Activated naive CD8-positive, alpha-beta T cell treated with anti-CD3 and anti-CD28 coated beads, Interleukin-2, amount 50 U/mL, for 16 hours (primary cell): ENCODE measurements around the gene CACNG8.
"Not testable (repeated sequence)": the region's sequence is repeated elsewhere in the genome, so short reads cannot be mapped to it uniquely, and the experiment has no call there.

ENCODE experiments used
- DNase-seq: peaks from one replicate; pipeline ENCODE4 v3.0.0-alpha.2; 2020; ENCODE audit warnings: low read depth, low spot score

CACNG8 gene

GRCh38 chr19:53962887-53963431, at the start of gene CACNG8:
Gene CACNG8 (plus strand): TSS chr19:53962937.
- no peak for DNase-seq

DNA sequence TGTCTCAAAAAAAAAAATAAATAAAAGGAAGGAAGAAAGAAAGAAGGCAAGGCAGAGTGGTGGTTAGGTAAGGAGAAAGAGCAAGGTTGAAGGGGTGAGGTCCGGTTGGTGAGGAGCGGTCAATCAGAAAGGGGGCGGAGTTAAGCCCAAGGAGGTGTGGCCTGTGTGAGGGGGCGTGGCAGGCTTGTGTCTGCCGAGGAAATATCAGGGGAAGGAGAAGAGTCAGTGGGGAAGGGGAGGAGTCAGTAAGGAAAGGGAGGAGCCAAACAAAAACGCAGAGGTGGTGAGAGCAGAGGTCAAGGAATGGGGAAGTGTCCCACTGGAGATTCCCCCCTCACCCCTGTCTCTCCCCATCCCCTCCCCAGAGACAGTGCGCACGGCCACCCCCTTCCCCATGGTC, 47.7 kb upstream of the CACNG8 start:
- no peak for DNase-seq

GRCh38 chr19:53916004-53916403, 46.7 kb upstream of the CACNG8 start:
- no peak for DNase-seq

- DNase-seq: no peak
Measured at GRCh38 chr19:53917356-53917755, 45.4 kb upstream of the CACNG8 start.

GRCh38 chr19:53927739-53928138, 35.0 kb upstream of the CACNG8 start:
- no peak for DNase-seq

DNA sequence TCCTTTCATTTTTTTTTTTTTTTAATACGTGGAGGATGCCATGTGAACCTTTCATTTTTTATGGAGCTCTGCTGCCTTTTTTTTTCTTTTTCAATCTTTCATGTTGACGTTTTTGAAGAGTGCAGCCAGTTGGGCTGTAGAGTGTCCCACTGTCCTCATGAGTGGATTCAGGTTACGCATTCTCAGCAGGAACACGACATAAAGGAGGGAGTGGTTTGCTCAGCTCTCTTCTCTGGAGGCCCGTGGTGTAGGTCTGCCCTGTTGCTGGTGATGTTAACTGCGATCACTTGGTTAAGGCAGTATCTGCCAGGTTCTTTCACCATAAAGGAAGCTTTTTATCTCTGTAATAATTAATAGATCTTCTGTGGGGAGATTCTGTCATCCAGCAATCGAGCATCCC, 26.7 kb upstream of the CACNG8 start:
- DNase-seq: no peak

DNA sequence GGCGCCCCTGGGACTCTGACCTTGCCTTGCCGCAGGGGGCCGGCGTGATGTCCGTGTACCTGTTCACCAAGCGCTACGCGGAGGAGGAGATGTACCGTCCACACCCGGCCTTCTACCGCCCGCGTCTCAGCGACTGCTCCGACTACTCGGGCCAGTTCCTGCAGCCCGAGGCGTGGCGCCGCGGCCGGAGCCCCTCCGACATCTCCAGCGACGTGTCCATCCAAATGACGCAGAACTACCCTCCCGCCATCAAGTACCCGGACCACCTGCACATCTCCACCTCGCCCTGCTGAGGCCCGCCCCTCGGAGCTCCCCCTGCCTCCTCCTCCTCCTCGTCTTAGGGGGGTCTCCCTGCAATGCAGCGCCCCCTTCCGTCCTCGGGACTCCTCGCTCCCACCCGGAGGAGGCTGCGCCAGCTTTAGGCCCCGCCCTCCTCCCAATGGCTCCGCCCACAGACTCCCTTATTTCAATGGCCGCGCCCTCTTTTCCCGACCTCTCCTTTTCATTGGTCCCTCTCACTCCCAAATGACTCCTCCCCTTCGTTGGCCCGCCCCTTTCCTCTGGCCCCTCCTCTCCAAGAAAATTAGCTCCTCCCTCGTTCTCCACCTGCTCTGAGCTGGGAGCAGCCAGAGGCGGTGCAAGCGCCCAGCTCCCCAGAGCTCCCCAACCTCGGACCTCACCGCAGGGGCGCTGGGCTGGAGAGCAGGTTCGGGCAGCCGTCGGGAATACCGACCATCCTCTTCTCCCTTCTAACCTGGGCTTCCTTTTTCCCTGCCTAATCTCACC, 20.5 kb upstream of the CACNG8 start:
- no peak for DNase-seq

DNA sequence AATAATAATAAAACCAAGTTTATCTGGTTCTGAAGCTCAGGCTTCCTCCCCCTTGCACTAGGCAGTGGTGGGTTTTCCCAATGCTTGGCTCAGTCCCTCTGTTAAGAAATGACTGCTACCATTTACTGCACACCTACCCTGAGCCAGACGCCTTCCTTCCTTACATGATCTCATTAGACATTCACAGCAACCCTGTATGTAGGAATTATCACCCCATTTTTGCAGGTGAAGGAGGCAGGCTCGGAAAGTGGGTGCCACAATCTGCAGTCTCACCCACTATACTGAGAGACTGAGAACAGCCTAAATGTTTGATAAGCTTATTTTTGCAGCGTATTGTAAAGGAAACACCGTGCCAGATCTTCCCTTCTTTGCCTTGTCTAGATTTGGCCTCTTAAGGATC, 18.3 kb upstream of the CACNG8 start:
- no peak for DNase-seq

DNA sequence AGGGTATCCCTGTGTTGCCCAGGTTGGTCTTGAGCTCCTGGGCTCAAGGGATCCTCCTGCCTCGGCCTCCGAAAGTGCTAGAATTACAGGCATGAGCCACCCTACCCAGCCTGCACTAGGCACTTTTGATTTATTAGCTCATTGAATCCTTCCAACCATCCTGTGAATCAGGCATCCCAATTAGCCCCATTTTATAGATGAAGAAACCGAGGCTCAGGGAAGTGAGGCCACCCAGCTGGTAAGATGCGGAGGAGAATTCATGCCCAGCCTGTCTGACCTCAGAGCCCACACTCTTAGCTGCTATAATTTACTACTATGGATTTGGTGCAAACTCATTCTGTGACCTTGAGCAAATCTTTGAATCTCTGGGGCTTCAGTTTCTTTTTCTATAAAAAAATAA, 17.8 kb upstream of the CACNG8 start:
- DNase-seq: no peak

GRCh38 chr19:53945441-53945840, 17.3 kb upstream of the CACNG8 start:
- DNase-seq: no peak

GRCh38 chr19:53945998-53946397, 16.7 kb upstream of the CACNG8 start:
- DNase-seq: no peak

DNA sequence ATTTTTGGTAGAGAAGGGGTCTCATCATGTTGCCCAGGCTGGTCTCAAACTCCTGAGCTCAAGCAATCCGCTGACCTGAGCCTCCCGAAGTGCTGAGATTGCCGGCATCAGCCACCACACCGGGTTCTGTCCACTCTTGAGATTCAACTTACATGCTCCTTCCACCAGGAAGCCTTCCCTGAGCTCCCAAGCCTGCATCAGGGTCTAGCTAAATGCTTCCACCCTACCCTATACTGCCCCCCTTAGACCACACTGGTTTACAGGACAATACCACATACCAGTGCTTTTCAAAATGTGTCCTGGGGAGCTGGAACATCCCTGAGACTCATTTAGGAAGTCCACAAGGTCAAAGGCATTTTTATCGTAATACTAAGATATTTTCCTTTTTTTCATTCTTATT, 15.1 kb upstream of the CACNG8 start:
- DNase-seq: no peak

DNA sequence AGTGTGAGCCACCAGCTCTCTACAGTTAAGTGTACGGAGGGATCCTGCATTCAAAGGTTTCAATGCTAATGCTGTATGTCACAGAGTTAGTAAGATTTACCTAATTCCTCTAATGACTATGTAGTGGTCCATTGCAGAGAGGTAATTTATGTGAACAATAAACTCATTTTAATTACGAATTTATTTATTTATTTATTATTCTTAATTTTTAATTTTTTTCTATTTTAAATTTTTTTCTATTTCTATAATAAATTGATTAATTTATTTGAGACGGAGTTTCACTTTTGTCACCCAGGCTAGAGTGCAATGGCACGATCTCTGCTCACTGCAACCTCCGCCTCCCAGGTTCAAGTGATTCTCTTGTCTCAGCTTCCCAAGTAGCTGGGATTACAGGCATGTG, 14.1 kb upstream of the CACNG8 start:
- DNase-seq: not testable (repeated sequence)

DNA sequence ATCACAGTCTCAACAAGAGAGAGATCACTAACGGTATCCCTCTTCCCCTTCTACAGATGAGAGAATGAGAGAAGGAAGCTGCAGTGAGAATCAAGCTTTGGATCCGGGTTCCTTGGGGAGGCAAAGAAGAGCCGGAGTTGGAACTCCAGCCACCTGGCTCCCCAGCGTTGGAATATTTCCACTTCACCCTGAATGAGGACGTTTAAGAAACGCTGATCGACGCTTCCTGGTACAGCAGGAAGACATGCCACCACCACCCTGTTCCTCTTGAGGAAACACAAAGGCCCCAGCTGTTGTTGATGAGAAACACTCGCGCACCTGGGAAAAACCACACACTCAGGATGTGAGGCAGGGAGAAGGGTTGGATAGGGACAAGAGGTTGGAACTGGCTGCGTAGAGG, 11.3 kb upstream of the CACNG8 start:
- no peak for DNase-seq

- no peak for DNase-seq
Measured at GRCh38 chr19:53951947-53952346, 10.8 kb upstream of the CACNG8 start.

- no peak for DNase-seq
Measured at GRCh38 chr19:53953383-53953782, 9.4 kb upstream of the CACNG8 start.

DNA sequence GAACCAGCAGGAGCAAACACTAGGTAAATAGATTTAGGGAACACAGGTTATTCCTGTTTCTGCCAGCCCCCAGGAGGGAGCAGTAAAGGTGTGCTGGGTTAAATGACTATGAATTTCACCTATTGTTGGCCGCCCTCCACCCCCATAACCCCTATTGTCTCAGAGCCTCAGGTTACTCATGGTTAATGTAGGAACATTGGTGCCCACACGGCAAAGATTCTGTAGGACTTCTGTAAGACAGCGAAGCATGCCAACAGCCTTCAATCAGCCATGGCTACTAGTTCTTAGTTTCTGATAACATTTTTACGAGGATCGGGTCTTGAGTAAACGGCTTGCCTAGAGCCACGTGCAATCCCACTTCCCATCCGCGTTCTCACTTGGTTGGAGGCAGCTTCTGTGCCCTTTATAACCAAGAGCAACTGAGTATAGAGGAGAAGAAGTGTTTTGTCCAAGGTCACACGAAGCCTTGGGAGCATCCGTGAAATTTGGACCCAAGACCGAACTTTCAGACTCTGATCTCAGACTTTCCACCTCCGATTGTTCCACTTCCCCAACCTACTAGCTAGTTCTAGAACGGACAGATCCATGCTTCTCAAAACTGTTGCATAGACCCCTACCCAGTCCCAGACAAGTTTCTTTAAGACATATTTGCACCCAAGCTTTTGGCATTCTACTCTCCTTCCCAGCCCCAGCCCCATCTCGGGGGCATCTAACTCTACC, 5.1 kb upstream of the CACNG8 start:
- no peak for DNase-seq

- DNase-seq: no peak
Measured at GRCh38 chr19:53958168-53958571, 4.6 kb upstream of the CACNG8 start.

GRCh38 chr19:53958823-53959757, 3.6 kb upstream of the CACNG8 start:
- no peak for DNase-seq

- DNase-seq: no peak
Measured at GRCh38 chr19:53960187-53960586, 2.5 kb upstream of the CACNG8 start.

DNA sequence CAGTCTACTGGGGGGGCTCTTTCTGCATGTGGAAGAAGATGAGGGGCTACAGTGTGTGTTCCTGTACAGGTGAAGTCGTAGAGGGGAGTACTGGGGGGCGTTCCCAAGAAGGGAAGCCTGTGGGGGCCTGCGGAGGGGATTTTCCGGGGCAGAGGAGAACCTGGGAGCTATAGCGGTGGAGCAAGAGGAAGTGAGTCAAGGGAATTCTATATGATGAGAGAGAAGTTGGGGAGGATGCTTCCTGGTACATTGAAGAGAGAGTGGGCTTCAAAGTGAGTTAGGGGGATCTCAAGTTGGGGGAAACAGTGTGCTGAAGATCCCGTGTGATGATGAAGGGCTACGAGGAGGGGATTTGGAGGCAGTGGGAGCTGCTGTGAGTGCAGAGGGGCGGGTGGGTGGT, 1.9 kb upstream of the CACNG8 start:
- DNase-seq: no peak
